HEK293 (cell line): ENCODE results near the gene PASK.

Experiments
- CTCF ChIA-PET: fragments of 350-600 bp; formaldehyde crosslinking; extraction: SDS; loops from one replicate; lab custom pipeline; 2021; ENCODE audit warnings: antibody characterized with exemption; lab: Yijun Ruan, JAX
- POLR2A ChIA-PET: fragments of 300-600 bp; formaldehyde crosslinking; extraction: SDS; loops from one replicate; lab custom pipeline; 2020; ENCODE audit warnings: antibody characterized with exemption, inconsistent platforms; lab: Yijun Ruan, JAX
- H3K27ac ChIP-seq: fragments of 200-500 bp; sonication (Bioruptor generic); 2 replicates; pipeline ENCODE4 v1.5.1; 2014; ENCODE audit warnings: low read depth, low read length, control low read depth, inconsistent platforms; ENCODE audit errors: extremely low read depth
- H3K36me3 ChIP-seq, 2 experiments: fragments of 200-500 bp in 1 of 2; sonication (Bioruptor generic) in 1 of 2; 1 replicate in 1 of 2; 2 replicates in 1 of 2; pipeline ENCODE4 v1.5.1; 2014 to 2017; ENCODE audit warnings: inconsistent platforms in 2 of 2, low read length in 2 of 2; ENCODE audit not compliant: control insufficient read depth in 2 of 2, insufficient read depth in 1 of 2
- H3K4me1 ChIP-seq: fragments of 200-500 bp; sonication (Bioruptor generic); 2 replicates; pipeline ENCODE4 v1.5.1; 2014; ENCODE audit warnings: mild to moderate bottlenecking, low read length, inconsistent platforms; ENCODE audit not compliant: control insufficient read depth, insufficient read depth
- H3K4me3 ChIP-seq: 2 replicates; pipeline ENCODE4 v1.5.1; 2011; ENCODE audit warnings: low read depth, mild to moderate bottlenecking, control low read depth, low read length, moderate library complexity
- H3K9me3 ChIP-seq: fragments of 200-500 bp; sonication (Bioruptor generic); 2 replicates; pipeline ENCODE4 v1.5.1; 2014; ENCODE audit warnings: low read depth, low read length, inconsistent platforms; ENCODE audit not compliant: control insufficient read depth, insufficient read depth
- FEZF1 ChIP-seq: fragments of 450-650 bp; formaldehyde crosslinking; IDR thresholded peaks from 2 replicates; pipeline ENCODE4 v1.5.1; 2016; ENCODE audit warnings: missing biosample characterization, missing genetic modification characterization
- GLIS2 ChIP-seq: fragments of 450-650 bp; formaldehyde crosslinking; IDR thresholded peaks from 2 replicates; pipeline ENCODE4 v1.5.1; 2016; ENCODE audit warnings: missing biosample characterization, missing genetic modification characterization
- HOXA7 ChIP-seq: sonication (generic); formaldehyde crosslinking; IDR thresholded peaks from 2 replicates; pipeline ENCODE4 v1.8.1; 2022; ENCODE audit warnings: missing genetic modification reagents, borderline replicate concordance
- KLF7 ChIP-seq: fragments of 450-650 bp; formaldehyde crosslinking; IDR thresholded peaks from 2 replicates; pipeline ENCODE4 v1.5.1; 2016; ENCODE audit warnings: missing biosample characterization, missing genetic modification characterization, borderline replicate concordance
- PRDM1 ChIP-seq: fragments of 450-650 bp; formaldehyde crosslinking; IDR thresholded peaks from 2 replicates; pipeline ENCODE4; 2016; ENCODE audit warnings: missing biosample characterization, missing genetic modification characterization
- RBAK ChIP-seq: fragments of 450-650 bp; formaldehyde crosslinking; IDR thresholded peaks from 2 replicates; pipeline ENCODE4 v1.5.1; 2016; ENCODE audit warnings: missing biosample characterization, missing genetic modification characterization
- SALL2 ChIP-seq: fragments of 450-650 bp; formaldehyde crosslinking; IDR thresholded peaks from 2 replicates; pipeline ENCODE4 v1.5.0; 2017; ENCODE audit warnings: missing biosample characterization, mild to moderate bottlenecking, missing genetic modification characterization, borderline replicate concordance
- SCRT2 ChIP-seq: fragments of 450-650 bp; formaldehyde crosslinking; IDR thresholded peaks from 2 replicates; pipeline ENCODE4 v1.5.1; 2016; ENCODE audit warnings: missing biosample characterization, missing genetic modification characterization
- ZBTB20 ChIP-seq: fragments of 450-650 bp; formaldehyde crosslinking; IDR thresholded peaks from 2 replicates; pipeline ENCODE4 v1.5.1; 2016; ENCODE audit warnings: missing biosample characterization, missing genetic modification characterization
- ZNF114 ChIP-seq: fragments of 450-650 bp; formaldehyde crosslinking; IDR thresholded peaks from 2 replicates; pipeline ENCODE4 v1.5.0; 2017; ENCODE audit warnings: missing biosample characterization, missing genetic modification characterization
- ZNF174 ChIP-seq: fragments of 450-650 bp; formaldehyde crosslinking; IDR thresholded peaks from 2 replicates; pipeline ENCODE4 v1.5.0; 2017; ENCODE audit warnings: missing biosample characterization, mild to moderate bottlenecking, missing genetic modification characterization
- ZNF211 ChIP-seq: fragments of 450-650 bp; formaldehyde crosslinking; IDR thresholded peaks from 2 replicates; pipeline ENCODE4 v1.5.1; 2016; ENCODE audit warnings: low read depth, missing biosample characterization, missing genetic modification characterization
- ZNF302 ChIP-seq: fragments of 450-650 bp; formaldehyde crosslinking; IDR thresholded peaks from 2 replicates; pipeline ENCODE4 v1.5.1; 2016; ENCODE audit warnings: missing biosample characterization, missing genetic modification characterization, low read depth
- ZNF530 ChIP-seq: fragments of 450-650 bp; formaldehyde crosslinking; IDR thresholded peaks from 2 replicates; pipeline ENCODE4 v1.5.1; 2016; ENCODE audit warnings: low read depth, missing biosample characterization, missing genetic modification characterization
- ZNF600 ChIP-seq: fragments of 450-650 bp; formaldehyde crosslinking; IDR thresholded peaks from 2 replicates; pipeline ENCODE4 v1.5.1; 2016; ENCODE audit warnings: missing biosample characterization, missing genetic modification characterization
- ZNF776 ChIP-seq: fragments of 450-650 bp; formaldehyde crosslinking; IDR thresholded peaks from 2 replicates; pipeline ENCODE4 v1.5.0; 2017; ENCODE audit warnings: missing biosample characterization, missing genetic modification characterization, borderline replicate concordance
- ZNF791 ChIP-seq: fragments of 450-650 bp; formaldehyde crosslinking; IDR thresholded peaks from 2 replicates; pipeline ENCODE4 v1.5.1; 2016; ENCODE audit warnings: missing biosample characterization, missing genetic modification characterization
- ZSCAN16 ChIP-seq: fragments of 450-650 bp; formaldehyde crosslinking; IDR thresholded peaks from 2 replicates; pipeline ENCODE4 v1.5.1; 2016; ENCODE audit warnings: missing biosample characterization, missing genetic modification characterization
- ZSCAN23 ChIP-seq: fragments of 450-650 bp; formaldehyde crosslinking; IDR thresholded peaks from 2 replicates; pipeline ENCODE4 v1.5.1; 2016; ENCODE audit warnings: missing biosample characterization, missing genetic modification characterization
- TF ChIP-seq, protein P1 (sequence below): fragments of 450-650 bp; formaldehyde crosslinking; IDR thresholded peaks from 2 replicates; pipeline ENCODE4 v1.5.1; 2017; ENCODE audit warnings: missing biosample characterization, missing genetic modification characterization
- TF ChIP-seq, protein P2 (sequence below): fragments of 450-650 bp; formaldehyde crosslinking; IDR thresholded peaks from 2 replicates; pipeline ENCODE4 v1.5.1; 2017; ENCODE audit warnings: missing biosample characterization, missing genetic modification characterization
- TF ChIP-seq, protein P3 (sequence below): fragments of 450-650 bp; formaldehyde crosslinking; conservative IDR thresholded peaks from 2 replicates; pipeline ENCODE4 v1.5.1; 2016; ENCODE audit warnings: low read depth, missing biosample characterization, missing genetic modification characterization
- TF ChIP-seq, protein P4 (sequence below): fragments of 450-650 bp; formaldehyde crosslinking; optimal IDR thresholded peaks from 2 replicates; pipeline ENCODE3; 2016; ENCODE audit warnings: missing biosample characterization, mild to moderate bottlenecking, missing genetic modification characterization

PASK gene

DNA sequence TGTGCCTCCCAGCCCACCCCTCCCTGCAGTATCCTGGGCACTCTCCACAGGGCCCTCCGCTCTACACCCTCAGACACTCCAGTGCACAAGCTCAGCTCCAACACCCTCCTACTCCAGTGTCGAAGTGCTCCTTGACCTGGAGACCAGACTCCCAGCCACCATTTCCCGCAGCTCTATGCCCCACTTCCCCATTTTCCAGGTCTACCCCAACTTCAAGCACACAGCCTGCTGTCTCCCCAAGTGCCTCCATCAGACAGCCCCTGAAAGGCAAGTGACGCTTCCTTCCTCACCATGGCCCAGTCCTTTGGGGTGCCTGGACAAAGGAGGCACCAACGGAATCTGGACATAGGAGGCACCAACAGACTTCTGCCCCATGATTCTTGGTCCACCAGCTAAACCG lies 7.2 kb downstream of the PASK start:
- no peak overlapping the region for H3K27ac ChIP-seq
- TF ChIP-seq ZNF530 (tag by site-specific recombination) (no peak), ZNF600 (tag by site-specific recombination) (no peak), ZNF114 (no peak), GLIS2 (tag by site-specific recombination) (no peak), FEZF1 (tag by site-specific recombination) (no peak)
- TF ChIP-seq, protein P1, sequence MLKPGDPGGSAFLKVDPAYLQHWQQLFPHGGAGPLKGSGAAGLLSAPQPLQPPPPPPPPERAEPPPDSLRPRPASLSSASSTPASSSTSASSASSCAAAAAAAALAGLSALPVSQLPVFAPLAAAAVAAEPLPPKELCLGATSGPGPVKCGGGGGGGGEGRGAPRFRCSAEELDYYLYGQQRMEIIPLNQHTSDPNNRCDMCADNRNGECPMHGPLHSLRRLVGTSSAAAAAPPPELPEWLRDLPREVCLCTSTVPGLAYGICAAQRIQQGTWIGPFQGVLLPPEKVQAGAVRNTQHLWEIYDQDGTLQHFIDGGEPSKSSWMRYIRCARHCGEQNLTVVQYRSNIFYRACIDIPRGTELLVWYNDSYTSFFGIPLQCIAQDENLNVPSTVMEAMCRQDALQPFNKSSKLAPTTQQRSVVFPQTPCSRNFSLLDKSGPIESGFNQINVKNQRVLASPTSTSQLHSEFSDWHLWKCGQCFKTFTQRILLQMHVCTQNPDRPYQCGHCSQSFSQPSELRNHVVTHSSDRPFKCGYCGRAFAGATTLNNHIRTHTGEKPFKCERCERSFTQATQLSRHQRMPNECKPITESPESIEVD (tag by site-specific recombination) = no peak
- POLR2A ChIA-PET = no interaction called here
- peaks cover 0 to 59% of the 10 kb centered on the region in 2 experiments; a peak in 2 of 3 replicates for H3K36me3 ChIP-seq
- CTCF ChIA-PET = interaction anchor here (0.6 kb wide), 1 partner anchor 52 kb away, joined by 4 read pairs; no protein-coding TSS in a partner anchor
- H3K4me3 ChIP-seq = no peak overlapping the region
- no peaks in the 10 kb centered on the region for H3K4me1 ChIP-seq
- H3K9me3 ChIP-seq = no peaks in the 10 kb centered on the region

DNA sequence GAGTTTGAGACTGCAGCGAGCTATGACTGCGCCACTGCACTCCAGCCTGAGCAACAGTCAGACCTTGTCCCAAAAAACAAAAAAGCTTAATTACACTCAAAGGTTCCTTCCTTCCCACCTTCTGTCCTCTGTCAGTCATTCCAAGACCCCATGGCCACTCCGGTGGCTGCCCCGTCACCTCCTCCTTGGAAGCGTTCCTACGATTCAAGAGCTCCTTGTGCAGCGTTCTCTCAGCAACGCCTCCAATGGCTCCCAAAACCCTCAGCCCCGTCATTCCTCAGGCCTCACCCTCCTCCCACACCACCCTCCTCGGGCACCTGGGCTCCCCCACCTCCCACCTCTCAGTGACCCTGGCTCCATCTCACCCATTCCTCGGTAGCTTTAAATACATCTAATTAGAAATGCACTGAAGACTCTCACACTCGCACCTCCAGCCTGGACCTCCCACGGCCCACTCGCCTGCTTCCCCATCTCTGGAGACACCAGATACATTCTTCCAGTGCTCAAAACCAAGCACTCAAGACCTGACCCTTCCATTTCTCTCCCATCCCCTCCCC lies 8.0 kb downstream of the PASK start:
- no peak overlapping the region for H3K27ac ChIP-seq
- POLR2A ChIA-PET = interaction anchor here (0.8 kb wide), 1 partner anchor 8 kb away, joined by 3 read pairs; the partner anchor contains the start of gene PASK
- CTCF ChIA-PET = no interaction called here
- no peak overlapping the region for H3K4me3 ChIP-seq
- H3K36me3 ChIP-seq = peaks cover 0 to 66% of the 10 kb centered on the region in 2 experiments; a peak in 2 of 3 replicates
- no peaks in the 10 kb centered on the region for H3K4me1 ChIP-seq
- no peaks in the 10 kb centered on the region for H3K9me3 ChIP-seq
- TF ChIP-seq ZBTB20 (tag by site-specific recombination) = no peak
- no peak for TF ChIP-seq PRDM1 (tag by site-specific recombination)
- no peak for TF ChIP-seq KLF7 (tag by site-specific recombination)
- TF ChIP-seq ZNF302 (tag by site-specific recombination) = no peak
- TF ChIP-seq ZNF791 (tag by site-specific recombination) = no peak
- TF ChIP-seq, protein P2, sequence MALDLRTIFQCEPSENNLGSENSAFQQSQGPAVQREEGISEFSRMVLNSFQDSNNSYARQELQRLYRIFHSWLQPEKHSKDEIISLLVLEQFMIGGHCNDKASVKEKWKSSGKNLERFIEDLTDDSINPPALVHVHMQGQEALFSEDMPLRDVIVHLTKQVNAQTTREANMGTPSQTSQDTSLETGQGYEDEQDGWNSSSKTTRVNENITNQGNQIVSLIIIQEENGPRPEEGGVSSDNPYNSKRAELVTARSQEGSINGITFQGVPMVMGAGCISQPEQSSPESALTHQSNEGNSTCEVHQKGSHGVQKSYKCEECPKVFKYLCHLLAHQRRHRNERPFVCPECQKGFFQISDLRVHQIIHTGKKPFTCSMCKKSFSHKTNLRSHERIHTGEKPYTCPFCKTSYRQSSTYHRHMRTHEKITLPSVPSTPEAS (tag by site-specific recombination) = no peak
- TF ChIP-seq HOXA7 (CRISPR knock-in tag) = no peak
- TF ChIP-seq, protein P3, sequence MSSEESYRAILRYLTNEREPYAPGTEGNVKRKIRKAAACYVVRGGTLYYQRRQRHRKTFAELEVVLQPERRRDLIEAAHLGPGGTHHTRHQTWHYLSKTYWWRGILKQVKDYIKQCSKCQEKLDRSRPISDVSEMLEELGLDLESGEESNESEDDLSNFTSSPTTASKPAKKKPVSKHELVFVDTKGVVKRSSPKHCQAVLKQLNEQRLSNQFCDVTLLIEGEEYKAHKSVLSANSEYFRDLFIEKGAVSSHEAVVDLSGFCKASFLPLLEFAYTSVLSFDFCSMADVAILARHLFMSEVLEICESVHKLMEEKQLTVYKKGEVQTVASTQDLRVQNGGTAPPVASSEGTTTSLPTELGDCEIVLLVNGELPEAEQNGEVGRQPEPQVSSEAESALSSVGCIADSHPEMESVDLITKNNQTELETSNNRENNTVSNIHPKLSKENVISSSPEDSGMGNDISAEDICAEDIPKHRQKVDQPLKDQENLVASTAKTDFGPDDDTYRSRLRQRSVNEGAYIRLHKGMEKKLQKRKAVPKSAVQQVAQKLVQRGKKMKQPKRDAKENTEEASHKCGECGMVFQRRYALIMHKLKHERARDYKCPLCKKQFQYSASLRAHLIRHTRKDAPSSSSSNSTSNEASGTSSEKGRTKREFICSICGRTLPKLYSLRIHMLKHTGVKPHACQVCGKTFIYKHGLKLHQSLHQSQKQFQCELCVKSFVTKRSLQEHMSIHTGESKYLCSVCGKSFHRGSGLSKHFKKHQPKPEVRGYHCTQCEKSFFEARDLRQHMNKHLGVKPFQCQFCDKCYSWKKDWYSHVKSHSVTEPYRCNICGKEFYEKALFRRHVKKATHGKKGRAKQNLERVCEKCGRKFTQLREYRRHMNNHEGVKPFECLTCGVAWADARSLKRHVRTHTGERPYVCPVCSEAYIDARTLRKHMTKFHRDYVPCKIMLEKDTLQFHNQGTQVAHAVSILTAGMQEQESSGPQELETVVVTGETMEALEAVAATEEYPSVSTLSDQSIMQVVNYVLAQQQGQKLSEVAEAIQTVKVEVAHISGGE (tag by site-specific recombination) = no peak
- TF ChIP-seq ZSCAN23 (tag by site-specific recombination) = no peak
- no peak for TF ChIP-seq SALL2
- no peak for TF ChIP-seq RBAK
- TF ChIP-seq ZSCAN16 (tag by site-specific recombination) = no peak
- TF ChIP-seq ZNF174 (tag by site-specific recombination) = no peak
- TF ChIP-seq SCRT2 (tag by site-specific recombination) = no peak
- TF ChIP-seq ZNF211 (tag by site-specific recombination) = no peak
- TF ChIP-seq, protein P4, sequence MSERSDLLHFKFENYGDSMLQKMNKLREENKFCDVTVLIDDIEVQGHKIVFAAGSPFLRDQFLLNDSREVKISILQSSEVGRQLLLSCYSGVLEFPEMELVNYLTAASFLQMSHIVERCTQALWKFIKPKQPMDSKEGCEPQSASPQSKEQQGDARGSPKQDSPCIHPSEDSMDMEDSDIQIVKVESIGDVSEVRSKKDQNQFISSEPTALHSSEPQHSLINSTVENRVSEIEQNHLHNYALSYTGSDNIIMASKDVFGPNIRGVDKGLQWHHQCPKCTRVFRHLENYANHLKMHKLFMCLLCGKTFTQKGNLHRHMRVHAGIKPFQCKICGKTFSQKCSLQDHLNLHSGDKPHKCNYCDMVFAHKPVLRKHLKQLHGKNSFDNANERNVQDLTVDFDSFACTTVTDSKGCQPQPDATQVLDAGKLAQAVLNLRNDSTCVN (tag by site-specific recombination) = no peak
- no peak for TF ChIP-seq ZNF776
